Measurements from ENCODE around the gene CMSS1. TPM values are rescaled to one million over a fixed set of nuclear protein-coding genes. Genes with fewer than 3 reads are reported as not detected.

The CMSS1 gene
- total RNA-seq, 4 donors from 2014 or later = 1.8 to 41.2 (median 17.0) TPM

DNA sequence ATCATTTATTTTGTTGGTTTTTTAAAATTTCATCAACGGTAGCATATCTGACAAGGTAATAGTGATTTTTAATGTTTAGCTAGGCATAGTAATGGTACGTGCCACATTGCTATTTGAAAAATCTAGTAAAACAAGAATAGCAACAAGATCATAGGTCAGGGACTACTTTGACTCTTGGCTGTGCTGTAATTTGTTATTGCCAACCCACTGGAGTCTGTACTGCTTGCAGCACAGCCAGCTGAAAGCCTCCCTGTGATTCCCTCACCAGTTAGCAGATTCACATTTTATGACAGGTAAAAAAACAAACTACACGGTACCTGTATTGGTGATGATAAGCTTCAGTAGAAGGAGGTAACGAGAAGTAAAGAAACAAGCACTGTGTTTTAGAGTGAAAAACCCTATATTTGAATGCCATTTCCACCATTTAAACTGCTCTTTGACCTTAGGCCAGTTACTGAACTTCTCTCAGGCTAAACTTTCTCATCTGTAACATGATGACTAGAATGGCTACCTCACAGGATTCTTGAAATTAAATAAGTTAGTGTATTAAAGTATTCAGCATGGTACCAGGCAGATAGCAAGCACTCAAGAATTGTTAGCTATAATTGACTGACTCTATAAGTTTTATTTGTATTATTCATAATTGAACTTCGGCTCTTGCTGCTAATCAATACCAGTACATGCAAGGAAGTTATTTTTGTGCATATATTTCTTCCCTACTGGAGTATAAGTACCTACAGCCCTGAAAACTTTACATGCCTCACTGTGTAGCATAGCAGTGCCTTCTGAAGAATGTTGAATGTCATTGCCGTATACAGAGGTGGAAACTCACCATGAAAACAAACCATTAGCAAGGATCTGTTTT is 280.5 kb downstream of the CMSS1 start:
- Histone ChIP-seq H3K27me3 (no peaks in the 10 kb centered on the region), H3K4me3 (no peak overlapping the region), H3K9me3 (no peaks in the 10 kb centered on the region), H3K4me1 (peaks cover 0 to 9% of the 10 kb centered on the region in 2 donors), H3K36me3 (no peaks in the 10 kb centered on the region), H3K27ac (peak overlapping the region in 1 of 2 donors; percentile 12)
- no peak for TF ChIP-seq POLR2A (IDR thresholded peaks at IDR 0.05)
- TF ChIP-seq, protein P1, sequence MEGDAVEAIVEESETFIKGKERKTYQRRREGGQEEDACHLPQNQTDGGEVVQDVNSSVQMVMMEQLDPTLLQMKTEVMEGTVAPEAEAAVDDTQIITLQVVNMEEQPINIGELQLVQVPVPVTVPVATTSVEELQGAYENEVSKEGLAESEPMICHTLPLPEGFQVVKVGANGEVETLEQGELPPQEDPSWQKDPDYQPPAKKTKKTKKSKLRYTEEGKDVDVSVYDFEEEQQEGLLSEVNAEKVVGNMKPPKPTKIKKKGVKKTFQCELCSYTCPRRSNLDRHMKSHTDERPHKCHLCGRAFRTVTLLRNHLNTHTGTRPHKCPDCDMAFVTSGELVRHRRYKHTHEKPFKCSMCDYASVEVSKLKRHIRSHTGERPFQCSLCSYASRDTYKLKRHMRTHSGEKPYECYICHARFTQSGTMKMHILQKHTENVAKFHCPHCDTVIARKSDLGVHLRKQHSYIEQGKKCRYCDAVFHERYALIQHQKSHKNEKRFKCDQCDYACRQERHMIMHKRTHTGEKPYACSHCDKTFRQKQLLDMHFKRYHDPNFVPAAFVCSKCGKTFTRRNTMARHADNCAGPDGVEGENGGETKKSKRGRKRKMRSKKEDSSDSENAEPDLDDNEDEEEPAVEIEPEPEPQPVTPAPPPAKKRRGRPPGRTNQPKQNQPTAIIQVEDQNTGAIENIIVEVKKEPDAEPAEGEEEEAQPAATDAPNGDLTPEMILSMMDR (IDR thresholded peaks at IDR 0.05) = no peak
- DNase-seq = no peak
- intact Hi-C loops (cut with DNase I; ENCODE audit: low total_unique reads) = no loop called here

DNA sequence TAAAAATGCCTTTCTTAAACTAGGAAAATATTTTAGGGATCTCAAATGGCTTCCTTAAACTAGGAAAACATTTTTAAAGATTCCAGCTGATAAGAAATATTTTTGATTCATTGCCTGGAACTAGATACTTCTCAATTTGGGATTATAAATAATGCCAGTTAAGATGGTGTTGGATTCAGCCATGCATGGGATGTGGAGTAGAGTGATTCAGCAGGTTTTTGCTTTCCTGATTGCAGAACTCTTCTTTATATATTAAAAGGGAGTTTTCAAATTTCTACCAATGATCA is 281.1 kb downstream of the CMSS1 start:
- intact Hi-C loops (cut with DNase I; ENCODE audit: low total_unique reads) = no loop called here
- no peak for TF ChIP-seq POLR2A (IDR thresholded peaks at IDR 0.05)
- TF ChIP-seq, protein P1 (IDR thresholded peaks at IDR 0.05) = no peak
- H3K27me3 ChIP-seq = no peaks in the 10 kb centered on the region
- DNase-seq = no peak
- peaks cover 0 to 9% of the 10 kb centered on the region in 2 donors for H3K4me1 ChIP-seq
- no peaks in the 10 kb centered on the region for H3K36me3 ChIP-seq
- H3K9me3 ChIP-seq = no peaks in the 10 kb centered on the region
- no peak overlapping the region for H3K4me3 ChIP-seq
- no peak overlapping the region for H3K27ac ChIP-seq

- TF ChIP-seq, protein P1 (IDR thresholded peaks at IDR 0.05) = no peak
- no peak for TF ChIP-seq POLR2A (IDR thresholded peaks at IDR 0.05)
- no peaks in the 10 kb centered on the region for H3K9me3 ChIP-seq
- intact Hi-C loops (cut with DNase I; ENCODE audit: low total_unique reads) = no loop called here
- H3K27me3 ChIP-seq = no peaks in the 10 kb centered on the region
- no peak overlapping the region for H3K4me3 ChIP-seq
- H3K4me1 ChIP-seq = peaks cover 0 to 9% of the 10 kb centered on the region in 2 donors
- H3K27ac ChIP-seq = no peak overlapping the region
- DNase-seq = no peak
- no peaks in the 10 kb centered on the region for H3K36me3 ChIP-seq
These were observed 282.0 kb downstream of the CMSS1 start for GRCh38 chr3:100099621-100100020.

DNA sequence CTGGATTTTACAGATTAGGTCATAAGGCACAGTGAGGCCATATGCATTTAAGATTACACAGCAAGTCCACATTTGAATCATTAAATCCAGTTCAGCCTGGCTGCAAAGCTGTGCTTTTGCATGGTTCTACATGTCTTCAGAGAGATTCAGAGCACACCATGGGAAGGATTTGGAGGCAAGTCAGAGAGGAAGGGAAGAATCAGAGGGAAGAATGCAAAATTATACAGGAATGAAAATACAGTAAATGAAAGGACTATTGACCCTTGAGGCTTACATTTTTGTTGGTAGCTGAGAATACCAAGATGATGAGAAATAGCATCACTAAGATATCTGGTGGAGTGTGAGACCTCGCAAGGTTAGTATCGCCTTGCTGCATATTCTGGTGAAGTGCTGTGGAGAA is 282.8 kb downstream of the CMSS1 start:
- Histone ChIP-seq H3K4me3 (no peak overlapping the region), H3K4me1 (peaks cover 0 to 9% of the 10 kb centered on the region in 2 donors), H3K27ac (no peak overlapping the region), H3K36me3 (no peaks in the 10 kb centered on the region), H3K27me3 (no peaks in the 10 kb centered on the region), H3K9me3 (no peaks in the 10 kb centered on the region)
- no peak for DNase-seq
- TF ChIP-seq, protein P1 (IDR thresholded peaks at IDR 0.05) = no peak
- TF ChIP-seq POLR2A (IDR thresholded peaks at IDR 0.05) = no peak
- intact Hi-C loops (cut with DNase I; ENCODE audit: low total_unique reads) = no loop called here

DNA sequence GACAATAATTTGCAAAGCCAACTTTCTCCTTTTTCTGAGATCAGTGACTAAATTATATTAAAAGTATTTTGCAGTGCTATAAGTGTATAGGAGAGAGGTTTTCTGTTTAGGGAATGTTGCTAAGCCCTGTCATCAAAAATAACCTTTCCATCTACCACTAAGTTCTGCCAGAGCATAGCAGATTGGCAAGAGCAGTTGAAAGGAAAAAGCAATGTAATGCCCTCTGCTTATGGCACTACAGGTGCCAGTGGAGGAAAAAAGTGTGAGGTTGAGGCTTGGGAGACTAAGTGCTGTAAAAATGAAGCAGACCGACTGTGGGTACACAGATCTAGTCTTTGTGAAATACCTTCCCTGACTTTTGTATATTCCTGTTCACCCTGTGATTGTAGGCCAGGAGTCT is 285.1 kb downstream of the CMSS1 start:
- TF ChIP-seq POLR2A (IDR thresholded peaks at IDR 0.05) = no peak
- TF ChIP-seq, protein P1 (IDR thresholded peaks at IDR 0.05) = no peak

More for the DNA sequence above, 285.1 kb downstream of the CMSS1 start:
- no peak for DNase-seq
- no peak overlapping the region for H3K4me3 ChIP-seq
- intact Hi-C loops (cut with DNase I; ENCODE audit: low total_unique reads) = no loop called here
- H3K9me3 ChIP-seq = no peaks in the 10 kb centered on the region
- no peaks in the 10 kb centered on the region for H3K36me3 ChIP-seq
- H3K27me3 ChIP-seq = no peaks in the 10 kb centered on the region
- H3K27ac ChIP-seq = no peak overlapping the region
- H3K4me1 ChIP-seq = peaks cover 0 to 11% of the 10 kb centered on the region in 2 donors

All from uterus (tissue), 4 donors.